D721Med (cell line): Measurements from ENCODE around the gene TBX21.
A peak's percentile ranks its signal among the peaks of the same experiment; 100 is the strongest.

Source experiments
- DNase-seq: peaks from one replicate; pipeline ENCODE4 v3.0.0; 2011; ENCODE audit warnings: low spot score; ENCODE audit not compliant: insufficient read length
- FAIRE-seq: peaks from 2 replicates; lab custom pipeline; 2011; peaks lifted over from hg19 to GRCh38; lab: Jason Lieb, UNC
- TF ChIP-seq, protein P1 (sequence below): IDR thresholded peaks from 2 replicates; pipeline ENCODE4 v1.5.1; 2012; ENCODE audit warnings: mild to moderate bottlenecking, control low read depth; ENCODE audit not compliant: insufficient read depth; ENCODE audit errors: missing control alignments

The TBX21 gene

DNA sequence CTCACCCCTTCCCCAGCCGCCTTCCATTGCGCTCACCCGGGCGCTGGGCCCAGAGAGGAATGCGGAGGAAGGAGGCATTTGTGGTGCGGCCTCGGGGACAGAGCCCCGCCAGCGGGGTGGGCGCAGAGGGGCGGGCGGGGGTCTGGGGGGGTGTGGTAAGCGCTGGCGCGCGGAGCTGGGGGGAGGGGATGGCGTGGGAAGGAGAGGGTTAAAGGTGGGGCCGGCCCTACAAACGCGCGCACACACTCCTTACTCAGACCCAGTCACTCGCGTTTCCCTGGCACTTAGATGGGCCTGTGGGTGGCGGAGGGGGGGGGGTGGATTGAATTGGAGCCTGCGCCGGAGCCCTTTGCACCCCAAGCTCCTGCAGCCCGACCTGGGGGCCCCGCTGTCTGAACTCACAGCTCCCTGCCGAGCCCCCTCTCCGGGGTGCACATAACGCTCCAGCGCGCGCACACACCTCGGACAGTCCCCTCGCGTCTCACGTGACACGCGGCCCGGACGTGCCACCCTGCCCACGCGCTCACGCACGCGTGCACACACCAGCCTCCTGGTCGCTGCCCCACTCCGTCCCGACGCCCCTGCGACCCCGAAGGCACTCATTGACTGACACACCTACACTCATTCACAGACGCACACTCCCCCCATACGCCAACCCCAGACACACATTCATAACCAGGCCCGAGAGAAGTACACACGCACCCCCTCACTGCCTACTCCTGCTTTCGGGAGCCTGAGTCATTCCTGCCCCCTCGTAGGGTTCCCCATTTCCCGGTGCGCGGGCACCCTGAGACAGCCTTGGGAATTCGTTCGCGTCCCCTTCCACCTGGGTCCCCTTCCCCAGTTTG is 38.2 kb upstream of the TBX21 start:
- DNase-seq (no peak), FAIRE-seq (no peak)
- TF ChIP-seq, protein P1, sequence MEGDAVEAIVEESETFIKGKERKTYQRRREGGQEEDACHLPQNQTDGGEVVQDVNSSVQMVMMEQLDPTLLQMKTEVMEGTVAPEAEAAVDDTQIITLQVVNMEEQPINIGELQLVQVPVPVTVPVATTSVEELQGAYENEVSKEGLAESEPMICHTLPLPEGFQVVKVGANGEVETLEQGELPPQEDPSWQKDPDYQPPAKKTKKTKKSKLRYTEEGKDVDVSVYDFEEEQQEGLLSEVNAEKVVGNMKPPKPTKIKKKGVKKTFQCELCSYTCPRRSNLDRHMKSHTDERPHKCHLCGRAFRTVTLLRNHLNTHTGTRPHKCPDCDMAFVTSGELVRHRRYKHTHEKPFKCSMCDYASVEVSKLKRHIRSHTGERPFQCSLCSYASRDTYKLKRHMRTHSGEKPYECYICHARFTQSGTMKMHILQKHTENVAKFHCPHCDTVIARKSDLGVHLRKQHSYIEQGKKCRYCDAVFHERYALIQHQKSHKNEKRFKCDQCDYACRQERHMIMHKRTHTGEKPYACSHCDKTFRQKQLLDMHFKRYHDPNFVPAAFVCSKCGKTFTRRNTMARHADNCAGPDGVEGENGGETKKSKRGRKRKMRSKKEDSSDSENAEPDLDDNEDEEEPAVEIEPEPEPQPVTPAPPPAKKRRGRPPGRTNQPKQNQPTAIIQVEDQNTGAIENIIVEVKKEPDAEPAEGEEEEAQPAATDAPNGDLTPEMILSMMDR = no peak

DNA sequence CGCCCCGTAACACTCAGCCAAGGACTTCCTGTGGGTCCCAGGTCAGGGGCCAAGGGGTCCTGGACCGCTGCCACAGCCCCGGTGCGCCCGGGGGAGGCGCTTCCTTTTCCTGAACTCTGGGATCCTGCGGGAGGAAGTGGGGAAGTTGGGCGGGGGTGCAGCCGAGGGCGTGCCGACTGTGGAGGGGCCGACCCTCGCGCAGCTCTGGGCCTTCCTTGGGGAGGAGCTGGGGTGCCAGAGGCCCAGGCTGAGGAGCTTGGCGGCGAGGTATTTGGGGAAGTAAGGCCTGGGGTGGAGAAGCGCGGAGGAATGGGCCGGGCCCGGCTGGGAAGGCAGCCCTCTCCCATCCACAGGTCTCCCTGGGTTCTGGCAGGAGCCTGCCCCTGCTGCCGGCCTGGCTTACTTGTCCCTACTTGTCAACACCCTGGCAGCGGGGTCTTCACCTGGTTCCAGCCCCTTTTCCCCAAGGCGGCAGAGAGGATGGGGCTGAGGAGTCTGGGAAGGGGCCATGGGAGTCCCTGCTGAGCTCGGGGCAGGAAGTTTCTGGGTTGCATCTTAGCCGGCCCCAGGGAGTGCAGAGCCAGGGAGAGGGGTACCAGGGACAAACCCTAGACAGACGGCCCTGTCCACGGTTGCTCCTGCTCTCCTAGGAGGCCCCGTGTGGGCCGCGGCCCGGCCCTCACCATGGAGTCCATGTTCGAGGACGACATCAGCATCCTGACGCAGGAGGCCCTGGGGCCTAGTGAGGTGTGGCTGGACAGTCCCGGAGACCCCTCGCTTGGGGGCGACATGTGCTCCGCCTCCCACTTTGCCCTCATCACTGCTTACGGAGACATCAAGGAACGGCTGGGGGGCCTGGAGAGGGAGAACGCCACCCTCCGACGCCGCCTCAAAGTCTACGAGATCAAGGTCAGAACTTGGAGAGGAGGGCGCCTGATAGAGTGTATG is 37.3 kb upstream of the TBX21 start:
- FAIRE-seq (no peak), DNase-seq (peak; percentile 7)
- TF ChIP-seq, protein P1 = no peak

DNA sequence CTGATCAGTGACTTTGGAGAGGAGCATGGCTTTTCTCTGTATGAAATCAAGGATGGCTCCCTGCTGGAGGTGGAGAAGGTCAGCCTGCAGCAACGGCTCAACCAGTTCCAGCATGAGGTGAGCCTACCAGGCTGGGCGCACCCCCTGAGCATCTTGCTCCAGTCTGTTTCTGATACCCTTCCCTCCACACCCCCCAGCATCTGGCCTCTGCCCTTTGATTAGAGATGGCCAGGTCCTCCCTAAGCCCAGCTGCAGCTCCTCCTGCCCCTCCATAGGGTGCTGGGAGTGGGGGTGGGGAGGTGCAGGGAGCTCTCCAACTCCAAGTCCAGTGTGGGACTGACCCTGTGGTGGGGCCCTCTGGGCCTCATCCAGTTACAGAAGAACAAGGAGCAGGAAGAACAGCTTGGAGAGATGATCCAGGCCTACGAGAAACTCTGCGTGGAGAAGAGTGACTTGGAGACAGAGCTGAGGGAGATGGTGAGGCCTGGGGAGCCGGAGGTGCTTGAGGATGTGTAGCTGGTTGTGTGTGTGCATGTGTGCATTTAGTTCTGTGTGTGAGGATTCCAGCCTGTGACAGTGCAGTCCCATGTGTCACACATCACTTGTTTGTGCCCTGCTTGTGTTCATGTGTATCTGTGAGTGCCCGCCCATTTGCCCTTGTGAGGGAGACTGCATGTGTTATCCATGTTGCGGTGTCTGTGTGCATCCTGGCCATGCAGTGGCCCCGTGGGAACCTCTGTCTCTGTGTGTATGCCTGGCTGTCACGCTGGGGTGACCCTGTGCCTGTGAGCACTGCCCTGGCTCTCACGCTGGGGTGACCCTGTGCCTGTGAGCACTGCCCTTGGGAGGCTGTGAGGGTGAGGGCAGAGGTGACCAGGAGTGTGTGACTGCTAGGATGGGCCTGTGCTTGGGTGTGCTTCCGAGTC is 36.1 kb upstream of the TBX21 start:
- FAIRE-seq (no peak), DNase-seq (peak; percentile 16)
- TF ChIP-seq, protein P1 = no peak

DNA sequence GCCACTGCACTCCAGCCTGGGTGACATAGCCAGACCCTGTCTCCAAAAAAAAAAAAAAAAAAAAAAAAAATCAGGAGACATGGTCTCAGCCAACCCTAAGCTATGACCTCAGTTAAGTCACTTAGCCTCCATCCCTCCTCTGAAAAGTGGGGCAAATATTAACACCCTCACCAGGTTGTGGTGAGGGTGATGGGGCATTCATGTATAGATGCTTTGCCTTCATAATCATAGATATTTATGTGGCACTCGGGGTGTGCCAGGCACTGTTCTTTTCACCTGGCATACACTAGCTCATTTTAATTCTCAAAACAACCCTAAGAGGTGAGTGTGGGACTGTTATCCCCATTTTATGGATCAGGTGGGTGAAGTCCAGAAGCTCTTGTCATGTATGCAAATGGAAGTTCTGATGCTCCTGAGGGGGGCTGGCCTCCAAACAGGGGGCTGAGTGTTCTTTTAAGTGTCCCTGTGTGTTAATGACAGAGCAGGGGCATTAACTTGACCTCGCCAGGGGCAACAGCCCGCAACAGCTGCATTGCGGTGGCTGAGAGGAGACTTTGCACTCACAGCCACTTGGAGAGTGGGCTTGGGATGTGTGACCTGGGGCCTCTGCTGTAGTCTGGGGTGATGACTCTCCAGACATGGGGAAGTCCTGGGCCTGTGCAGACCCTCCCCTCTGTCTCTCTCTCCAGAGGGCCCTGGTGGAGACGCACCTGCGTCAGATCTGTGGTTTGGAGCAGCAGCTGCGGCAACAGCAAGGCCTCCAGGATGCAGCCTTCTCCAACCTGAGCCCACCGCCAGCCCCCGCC is 34.9 kb upstream of the TBX21 start:
- TF ChIP-seq, protein P1 = no peak
- DNase-seq = peak; percentile 13

DNA sequence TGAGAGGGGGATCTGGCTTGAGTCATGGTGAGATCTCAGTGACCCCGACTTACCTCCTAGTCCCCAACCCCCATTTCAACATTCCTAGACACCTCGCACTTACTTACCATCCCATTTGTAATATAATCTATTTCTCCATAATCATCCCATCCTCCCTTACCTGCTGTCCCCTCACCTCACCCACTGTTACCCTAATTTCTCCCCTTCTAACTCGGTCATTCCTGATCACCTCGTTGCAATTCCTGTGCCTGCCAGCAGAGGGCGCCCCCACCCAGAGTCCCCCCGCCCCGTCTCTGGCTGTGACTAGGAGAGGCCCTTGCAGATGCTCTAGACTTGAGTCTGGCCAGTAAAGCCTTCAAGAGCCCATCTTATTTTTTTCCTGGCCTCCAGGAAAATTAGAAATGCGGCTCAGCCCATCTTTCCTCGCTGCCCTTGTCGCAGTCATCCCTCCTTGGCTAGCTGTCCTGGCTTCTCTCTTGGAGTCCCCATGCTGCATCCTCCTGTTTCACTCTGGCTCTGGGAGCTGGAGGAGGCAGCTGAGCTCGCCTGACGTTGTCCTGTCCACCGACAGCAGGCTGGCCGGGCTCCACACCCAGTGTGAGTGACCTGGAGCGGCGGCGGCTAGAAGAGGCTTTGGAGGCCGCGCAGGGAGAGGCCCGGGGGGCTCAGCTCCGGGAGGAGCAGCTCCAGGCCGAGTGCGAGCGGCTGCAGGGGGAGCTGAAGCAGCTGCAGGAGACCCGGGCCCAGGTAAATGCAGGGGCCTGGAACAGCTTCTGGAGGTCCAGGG is 34.1 kb upstream of the TBX21 start:
- no peak for FAIRE-seq
- TF ChIP-seq, protein P1 = peak; percentile 89
- peak; percentile 97 for DNase-seq

More for the DNA sequence above, 34.9 kb upstream of the TBX21 start:
- no peak for FAIRE-seq

DNA sequence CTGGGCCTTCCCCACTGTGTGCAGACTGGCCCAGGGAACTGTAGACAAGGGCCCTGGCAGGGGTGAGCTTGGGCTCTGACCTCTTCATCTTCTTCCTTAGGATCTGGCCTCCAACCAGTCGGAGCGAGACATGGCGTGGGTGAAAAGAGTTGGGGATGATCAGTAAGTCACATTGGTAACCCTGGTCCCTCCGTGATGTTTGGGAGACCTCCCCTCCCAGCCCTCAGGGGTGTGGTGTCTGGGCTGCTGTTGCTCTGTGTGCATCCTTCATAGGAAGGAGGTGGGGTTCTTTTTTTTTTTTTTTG is 33.5 kb upstream of the TBX21 start:
- FAIRE-seq (no peak), DNase-seq (no peak)
- TF ChIP-seq, protein P1 = no peak
